Anterior cingulate cortex (tissue), 58 donors: ENCODE results near the gene ZSCAN5C.
"Not testable (repeated sequence)": the region's sequence is repeated elsewhere in the genome, so short reads cannot be mapped to it uniquely, and the experiment has no call there.

Experiments
- DNase-seq, 58 donors: peaks; one replicate each; lab custom pipeline; 2025; lab: John Stamatoyannopoulos, UW

The ZSCAN5C gene, protein sequence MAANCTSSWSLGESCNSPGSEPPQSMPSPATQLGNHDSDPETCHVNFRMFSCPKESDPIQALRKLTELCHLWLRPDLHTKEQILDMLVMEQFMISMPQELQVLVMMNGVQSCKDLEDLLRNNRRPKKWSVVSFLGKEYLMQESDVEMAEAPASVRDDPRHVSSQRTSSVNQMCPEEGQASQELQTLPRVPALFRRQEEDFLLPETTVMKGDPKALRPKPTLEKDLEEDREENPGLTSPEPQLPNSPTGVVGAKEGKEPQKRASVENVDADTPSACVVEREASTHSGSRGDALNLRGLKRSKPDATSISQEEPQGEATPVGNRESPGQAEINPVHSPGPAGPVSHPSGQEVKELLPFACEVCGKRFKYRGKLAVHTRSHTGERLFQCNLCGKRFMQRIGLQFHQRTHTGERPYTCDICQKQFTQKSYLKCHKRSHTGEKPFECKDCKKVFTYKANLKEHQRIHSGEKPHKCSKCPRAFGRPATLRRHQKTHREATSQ

DNA sequence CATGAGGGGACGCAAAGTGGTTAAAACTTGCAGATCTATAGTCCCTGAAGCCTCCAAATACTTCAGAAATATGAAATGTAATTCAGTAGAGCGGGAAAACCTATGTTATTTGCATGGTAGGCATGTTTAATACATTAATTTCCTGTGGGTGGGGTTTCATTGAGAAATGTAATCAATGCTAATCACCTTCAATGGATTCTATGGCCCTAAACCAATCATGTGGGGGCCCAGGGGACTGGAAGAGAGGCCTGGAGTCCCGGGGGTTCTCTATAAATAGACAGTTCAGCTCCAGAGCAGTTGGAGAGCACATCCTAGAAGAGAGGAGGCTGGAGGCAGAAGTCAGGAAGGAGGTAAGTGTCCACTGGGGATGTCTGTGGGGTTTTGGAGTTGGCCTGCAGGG lies at the start of gene ZSCAN5C:
Gene ZSCAN5C, plus strand, starts transcription at position 301 of the 400 bp plus-strand sequence. CDS start 3,641 bp downstream, outside the sequence.
- DNase-seq, result no peak

DNA sequence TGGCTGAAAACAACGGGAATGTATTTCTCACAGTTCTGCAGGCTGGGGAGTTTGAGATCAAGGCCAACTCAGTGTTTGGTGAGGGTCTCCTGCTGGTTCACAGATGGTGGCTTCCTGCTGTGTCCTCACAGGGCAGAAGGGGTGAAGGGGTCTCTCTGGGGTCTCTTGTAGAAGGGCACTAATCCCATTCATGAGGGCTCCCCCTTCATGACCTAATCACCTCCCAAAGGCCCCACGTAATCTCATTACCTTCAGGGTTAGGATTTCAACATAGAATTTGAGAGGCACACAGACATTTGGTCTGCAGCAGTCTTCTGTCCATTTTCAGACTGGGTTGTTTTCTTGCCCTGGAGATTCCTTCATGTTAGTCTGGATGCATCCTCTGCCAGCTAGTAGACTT lies 49.4 kb upstream of the ZSCAN5C start:
- no peak for DNase-seq

DNA sequence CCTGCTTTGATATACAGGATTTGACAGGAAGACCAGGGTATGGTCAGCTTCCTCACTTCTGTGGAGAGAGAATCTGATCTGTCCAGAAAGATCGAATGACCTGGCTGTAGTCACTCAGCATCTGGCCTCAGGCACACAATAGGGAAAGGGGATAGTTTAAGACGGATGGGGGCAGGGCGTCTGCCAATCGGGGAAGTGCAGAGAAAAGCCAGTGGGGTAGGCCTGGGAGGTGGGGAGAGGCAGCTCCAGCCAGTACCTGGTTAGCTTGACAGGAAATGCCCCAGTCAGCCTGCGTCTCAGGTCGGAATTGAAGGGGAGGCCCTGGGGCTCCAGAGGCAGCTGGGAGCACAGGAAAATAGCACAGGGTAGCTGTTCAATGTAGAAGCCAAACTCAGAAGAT lies 48.6 kb upstream of the ZSCAN5C start:
- DNase-seq, result no peak

DNA sequence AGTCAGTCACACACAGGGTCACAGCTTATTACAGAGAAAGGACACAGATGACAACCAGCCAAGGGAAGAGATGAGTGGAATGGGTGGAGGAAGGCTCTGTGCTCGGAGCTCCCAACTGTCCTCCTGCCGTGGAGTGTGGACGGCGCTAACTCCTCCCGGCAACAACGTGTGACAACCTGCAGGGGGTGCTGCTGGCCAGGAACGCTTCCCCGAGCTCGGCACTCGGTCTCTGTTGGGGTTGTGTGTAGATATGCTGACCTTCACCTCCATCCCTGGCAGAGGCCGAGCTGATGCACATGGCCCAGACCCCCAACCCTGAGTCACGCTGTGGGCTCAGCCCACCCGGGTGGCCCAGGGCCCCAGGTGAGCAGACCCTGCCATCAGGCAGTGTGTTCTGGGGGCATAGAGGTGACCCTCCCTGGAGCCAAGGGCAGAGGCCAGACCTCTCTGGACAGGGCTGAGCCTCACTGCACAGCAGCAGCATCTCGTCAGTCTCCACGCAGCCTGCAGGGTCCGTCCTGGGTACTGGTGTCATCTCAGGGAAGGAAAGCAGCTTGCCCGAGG lies 46.9 kb upstream of the ZSCAN5C start:
- peak in 2 of 58 donors; percentile 6 to 12 for DNase-seq

DNA sequence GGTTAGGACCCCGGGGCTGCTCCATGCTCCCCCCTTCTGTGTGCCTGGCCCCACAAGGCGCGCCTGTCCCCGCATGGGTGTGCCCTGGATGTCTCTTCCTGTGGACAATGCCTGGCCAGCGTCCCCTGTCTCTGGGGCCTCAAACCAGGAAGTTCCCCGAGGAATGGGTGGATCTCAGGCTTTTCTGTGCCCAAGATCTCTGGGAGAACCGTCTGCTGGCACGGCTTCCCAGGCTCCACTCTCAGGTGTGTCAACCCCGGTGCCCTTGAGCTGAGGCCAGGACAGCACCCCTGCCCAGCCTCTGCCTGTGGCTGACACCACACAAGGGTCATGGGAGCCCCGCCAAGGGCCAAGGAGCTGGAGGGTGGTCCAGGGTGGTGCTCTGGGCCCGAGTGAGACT lies 45.3 kb upstream of the ZSCAN5C start:
- no peak for DNase-seq

DNA sequence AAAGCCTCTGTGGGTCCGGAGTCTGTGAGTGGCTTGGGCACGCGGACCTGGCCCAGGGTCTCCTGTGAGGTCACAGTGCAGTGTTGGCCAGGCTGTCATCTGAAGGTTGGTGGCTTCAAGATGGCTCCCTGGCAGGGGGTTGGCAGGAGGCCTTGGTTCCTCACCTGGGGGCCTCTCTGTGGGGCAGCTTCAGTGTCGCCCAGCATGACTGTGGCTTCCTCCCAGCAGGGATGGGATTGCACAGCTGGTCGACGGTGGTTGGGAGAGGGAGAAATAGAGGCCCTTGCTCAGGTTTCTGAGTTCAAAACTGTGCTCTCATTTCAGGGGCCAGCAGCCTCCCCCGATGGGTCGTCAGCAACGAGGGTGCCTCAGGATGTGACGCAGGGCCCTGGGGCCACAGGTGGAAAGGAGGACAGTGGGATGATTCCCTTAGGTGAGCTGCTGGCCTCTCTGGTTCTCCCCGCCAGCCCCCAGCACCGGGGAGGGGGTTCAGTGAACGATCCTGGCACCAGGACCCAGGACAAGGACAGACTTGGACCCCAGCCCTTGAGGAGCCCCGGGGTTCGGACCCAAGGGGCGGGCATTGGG lies 43.8 kb upstream of the ZSCAN5C start:
- DNase-seq, result no peak

DNA sequence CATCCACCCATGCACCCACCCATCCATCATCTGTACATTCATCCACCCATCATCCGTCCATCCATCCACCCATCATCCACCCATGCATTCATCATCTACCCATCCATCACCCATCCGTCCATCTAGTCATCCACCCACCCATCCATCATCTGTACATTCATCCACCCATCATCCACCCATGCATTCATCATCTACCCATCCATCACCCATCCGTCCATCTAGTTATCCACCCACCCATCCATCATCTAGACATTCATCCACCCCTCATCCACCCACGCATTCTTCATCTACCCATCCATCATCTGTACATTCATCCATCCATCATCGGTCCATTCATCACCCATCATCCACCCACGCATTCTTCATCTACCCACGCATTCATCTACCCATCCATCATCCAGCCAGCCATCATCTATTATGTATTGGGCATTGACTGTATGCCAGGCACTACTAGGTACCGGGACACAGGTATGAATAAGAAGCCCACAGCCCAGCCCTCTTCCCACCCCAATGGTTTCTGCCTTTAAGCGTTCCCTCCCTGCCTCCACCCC lies 43.0 kb upstream of the ZSCAN5C start:
- no peak for DNase-seq

DNA sequence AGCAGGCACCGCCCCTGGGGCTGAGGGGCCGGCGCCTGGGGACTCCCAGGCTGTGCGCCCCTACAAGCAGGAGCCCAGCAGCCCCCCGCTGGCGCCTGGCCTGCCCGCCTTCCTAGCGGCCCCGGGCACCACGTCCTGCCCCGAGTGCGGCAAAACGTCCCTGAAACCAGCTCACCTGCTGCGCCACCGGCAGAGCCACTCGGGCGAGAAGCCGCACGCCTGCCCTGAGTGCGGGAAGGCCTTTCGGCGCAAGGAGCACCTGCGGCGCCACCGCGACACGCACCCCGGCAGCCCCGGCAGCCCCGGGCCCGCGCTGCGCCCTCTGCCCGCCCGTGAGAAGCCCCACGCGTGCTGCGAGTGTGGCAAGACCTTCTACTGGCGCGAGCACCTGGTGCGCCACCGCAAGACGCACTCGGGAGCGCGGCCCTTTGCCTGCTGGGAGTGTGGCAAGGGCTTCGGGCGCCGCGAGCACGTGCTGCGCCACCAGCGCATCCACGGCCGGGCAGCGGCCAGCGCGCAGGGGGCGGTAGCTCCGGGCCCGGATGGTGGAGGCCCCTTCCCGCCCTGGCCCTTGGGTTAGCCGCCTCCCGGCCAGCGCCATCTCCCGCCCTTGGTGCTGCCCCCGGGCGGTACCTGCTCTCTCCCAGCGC lies 42.3 kb upstream of the ZSCAN5C start:
- DNase-seq, result no peak

DNA sequence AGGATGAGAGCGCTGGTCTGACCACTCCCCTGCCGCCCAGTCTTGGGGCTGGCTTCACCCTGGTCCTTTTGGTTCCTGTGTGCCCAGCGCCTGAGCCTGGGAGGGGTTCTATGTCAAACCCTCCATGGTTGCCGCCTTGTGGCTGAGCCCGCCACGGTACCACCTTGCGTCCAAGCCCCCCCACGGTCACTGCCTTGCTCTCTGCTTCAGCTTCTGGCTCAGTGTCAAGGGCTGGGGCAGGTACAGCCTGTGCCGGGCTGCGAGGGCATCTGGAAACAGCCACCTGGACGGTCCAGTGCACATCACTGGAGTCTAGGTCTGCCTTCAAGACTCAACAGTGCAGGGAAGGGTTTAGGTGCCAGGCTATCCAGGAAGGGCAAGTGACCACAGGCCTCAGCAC lies 40.5 kb upstream of the ZSCAN5C start:
- no peak for DNase-seq

DNA sequence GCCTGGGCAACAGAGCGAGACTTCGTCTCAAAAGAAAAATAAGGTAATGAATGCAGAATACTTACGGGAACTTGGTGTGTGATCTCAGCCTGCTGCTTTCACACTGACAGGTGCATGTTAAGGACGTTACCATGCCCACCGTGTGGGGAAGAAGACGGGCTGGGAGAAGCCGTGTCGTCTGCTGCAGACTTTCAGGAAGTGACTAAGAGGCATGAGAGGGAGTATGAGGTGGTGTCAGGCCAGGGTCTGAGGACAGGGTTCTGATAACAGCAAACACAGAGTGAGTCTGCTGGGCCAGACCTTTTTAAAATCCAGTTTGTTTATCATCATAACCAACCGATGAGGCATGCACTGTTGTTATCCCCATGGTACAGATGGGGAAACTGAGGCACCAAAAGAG lies 39.8 kb upstream of the ZSCAN5C start:
- no peak for DNase-seq

DNA sequence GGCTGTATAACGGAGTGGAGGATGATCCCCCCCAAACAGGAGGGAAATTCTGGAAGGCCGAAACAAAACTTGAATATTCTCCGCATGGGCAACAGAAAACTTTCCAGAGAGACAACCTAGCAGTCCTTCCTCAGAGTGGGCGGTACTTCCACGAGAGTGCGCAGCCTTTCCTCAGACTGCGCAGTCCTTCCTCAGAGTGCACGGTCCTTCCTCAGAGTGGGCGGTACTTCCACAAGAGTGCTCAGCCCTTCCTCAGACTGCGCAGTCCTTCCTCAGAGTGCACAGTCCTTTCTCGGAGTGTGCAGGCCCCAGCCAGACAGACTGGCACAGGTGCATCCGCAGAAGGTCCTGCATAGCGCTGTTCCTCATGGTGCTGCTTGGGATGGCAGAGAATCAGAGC lies 39.0 kb upstream of the ZSCAN5C start:
- DNase-seq, result no peak

DNA sequence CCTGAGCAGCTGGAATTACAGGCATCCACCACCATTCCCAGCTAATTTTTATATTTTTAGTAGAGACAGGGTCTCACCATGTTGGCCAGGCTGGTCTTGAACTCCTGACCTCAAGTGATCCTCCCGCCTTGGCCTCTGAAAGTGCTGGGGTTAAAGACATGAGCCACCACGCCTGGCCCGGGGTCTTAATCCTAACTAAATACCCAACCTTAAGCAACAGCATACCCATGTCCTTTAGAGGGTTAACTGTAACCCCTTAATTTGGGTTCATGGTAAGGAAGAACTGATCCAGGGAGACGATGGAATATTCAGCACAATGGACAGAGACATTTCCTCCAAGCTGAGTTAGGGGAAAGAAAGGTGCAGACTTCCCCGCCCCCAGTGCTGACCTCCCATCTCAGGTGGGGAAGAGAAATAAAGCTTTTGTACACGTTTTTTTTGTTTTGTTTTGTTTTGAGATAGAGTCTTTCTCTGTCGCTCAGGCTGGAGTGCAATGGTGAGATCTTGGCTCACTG lies 35.0 kb upstream of the ZSCAN5C start:
- DNase-seq, result no peak

DNA sequence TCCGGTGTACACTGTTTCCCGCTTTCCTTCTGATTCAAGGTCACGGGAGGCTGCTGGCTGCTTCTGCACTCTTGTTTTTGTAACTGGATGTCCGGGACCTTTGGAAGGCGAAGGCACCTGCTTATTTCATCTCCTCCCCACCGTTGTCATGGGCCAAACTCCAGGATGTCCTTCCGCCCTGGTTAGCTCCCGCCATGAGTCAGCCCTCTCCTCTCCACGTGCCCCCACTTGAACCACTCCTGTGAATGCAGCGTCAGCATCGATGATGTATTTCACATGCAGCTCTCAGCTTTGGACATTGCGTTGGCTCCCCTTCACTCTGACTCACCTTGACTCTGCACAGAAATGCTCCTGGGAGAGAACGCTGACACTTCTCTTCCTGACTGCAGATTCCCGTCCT lies 31.8 kb upstream of the ZSCAN5C start:
- no peak for DNase-seq

DNA sequence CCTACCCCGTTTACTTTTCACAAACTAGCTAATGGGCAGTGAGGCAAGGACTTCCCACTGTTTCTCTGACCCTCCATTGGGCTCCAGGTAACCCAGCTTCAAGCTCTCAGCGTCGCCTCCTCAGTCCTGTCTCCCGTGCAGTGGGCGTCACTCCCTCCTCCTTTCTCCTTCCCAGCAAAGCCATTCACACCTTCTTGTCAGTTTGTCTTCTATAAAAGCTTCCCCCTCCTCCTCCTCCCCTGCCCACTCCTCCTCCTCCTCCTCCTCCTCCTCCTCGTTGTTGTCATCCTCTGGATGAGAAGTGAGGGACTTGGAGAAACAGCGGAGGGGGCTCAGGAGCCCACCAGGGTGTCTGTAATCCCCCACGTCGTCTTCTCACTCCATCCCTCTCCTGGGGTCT lies 28.0 kb upstream of the ZSCAN5C start:
- no peak for DNase-seq

DNA sequence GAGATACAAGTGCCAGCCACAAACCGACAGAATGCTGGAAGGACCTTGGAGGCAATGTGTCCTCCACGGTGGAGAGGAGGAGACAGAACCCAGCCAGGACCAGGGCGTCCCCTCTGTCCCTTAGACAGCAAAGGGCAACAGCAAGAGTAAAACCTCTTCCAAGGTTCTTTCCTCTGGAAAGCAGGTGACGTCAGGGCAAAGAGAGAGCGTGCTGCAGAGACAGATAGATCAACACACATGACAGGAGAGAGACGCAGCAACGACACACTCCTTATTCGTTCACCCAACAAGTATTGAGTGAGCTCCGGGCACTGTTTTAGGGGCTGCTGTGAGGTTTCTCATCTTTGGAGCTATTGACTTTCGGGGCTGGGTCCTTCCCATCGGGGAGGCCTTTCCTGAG lies 27.5 kb upstream of the ZSCAN5C start:
- no peak for DNase-seq

DNA sequence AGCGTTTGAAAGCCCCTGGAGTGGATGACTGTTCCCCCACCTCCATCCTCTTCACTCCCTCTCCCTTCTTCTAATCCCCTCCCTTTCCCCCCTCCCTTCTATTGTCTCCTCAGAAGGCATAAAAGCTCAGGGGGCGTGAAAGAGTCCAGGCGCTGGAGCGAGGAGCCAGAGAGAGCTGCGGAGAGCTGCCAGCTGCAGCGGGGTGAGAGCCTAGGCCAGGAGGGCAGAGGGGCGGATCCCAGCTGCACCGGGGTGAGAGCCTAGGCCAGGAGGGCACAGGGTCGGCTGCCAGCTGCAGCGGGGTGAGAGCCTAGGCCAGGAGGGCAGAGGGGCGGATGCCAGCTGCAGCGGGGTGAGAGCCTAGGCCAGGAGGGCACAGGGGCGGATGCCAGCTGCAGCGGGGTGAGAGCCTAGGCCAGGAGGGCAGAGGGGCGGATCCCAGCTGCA lies 26.2 kb upstream of the ZSCAN5C start, which contains the start of gene GALP:
Gene GALP, plus strand, starts transcription at position 148 of the 447 bp plus-strand sequence. CDS start 1,101 bp downstream, outside the sequence.
- not testable (repeated sequence) for DNase-seq

DNA sequence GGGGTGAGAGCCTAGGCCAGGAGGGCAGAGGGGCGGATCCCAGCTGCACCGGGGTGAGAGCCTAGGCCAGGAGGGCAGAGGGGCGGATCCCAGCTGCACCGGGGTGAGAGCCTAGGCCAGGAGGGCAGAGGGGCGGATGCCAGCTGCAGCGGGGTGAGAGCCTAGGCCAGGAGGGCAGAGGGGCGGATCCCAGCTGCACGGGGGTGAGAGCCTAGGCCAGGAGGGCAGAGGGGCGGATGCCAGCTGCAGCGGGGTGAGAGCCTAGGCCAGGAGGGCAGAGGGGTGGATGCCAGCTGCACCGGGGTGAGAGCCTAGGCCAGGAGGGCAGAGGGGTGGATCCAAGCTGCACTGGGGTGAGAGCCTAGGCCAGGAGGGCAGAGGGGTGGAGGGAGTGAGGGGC lies 25.8 kb upstream of the ZSCAN5C start:
- DNase-seq, result not testable (repeated sequence)

DNA sequence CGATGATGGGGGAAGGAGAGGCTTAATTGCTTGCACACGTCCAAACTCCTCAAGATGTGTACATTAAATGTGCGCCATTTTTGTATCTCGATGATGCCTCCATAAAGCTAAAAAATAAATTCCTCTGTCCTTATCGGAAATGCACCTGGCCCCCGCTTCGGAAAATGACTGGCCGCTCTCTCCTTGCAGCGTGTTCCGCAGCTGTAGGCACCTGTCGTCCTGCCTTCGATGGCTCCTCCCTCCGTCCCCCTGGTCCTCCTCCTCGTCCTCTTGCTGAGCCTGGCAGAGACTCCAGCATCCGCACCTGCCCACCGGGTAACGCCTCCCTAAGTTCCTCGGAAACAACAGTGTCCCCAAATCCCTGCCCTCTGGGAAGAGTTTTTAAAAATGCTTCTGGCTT lies 25.2 kb upstream of the ZSCAN5C start:
- no peak for DNase-seq

DNA sequence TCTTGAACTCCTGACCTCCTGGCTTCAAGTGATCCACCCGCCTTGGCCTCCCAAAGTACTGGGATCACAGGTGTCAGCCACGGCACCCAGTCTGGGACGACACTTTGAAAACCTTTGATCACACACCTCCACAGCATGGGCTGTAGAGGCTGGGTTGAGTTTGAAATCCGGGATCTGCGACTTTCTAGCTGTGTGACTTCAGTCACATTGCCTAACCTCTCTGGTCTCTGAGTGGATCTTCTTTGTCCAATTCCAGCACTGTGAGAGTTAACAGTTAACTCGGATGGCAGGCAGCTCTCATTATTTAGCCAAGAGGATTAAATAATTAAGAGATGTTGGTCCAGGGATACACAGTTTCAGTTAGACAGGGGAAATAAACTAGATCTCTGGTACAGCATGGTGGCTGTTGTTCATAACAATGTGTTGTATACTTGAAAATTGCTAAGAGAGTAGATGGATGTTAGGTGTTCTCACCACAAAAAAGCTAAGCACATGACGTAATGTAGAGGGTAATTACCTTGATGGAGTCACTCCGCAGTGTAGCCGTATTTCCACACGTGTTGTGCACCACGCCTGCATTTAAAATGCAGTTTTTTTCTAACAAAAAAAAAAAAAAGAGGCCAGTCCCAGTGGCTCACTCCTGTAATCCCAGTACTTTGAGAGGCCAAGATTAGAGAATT lies 24.4 kb upstream of the ZSCAN5C start:
- no peak for DNase-seq

DNA sequence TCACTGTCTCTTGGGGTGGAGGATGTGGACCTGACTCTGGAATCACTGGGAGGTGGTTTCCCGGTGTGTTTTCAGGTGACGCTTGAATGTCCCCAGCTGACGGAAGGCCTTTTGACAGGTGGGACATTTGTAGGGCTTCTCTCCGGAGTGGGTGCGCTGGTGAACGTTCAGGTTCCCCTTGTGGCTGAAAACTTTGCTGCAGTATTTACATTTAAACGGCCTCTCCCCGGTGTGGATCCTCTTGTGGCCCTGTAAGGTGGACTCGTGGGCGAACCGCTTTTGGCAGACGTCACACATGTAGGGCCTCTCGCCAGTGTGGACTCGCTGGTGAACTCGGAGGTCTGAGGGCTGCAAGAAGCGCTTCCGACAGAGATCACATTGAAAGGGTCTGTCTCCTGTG lies 12.3 kb upstream of the ZSCAN5C start:
- DNase-seq, result no peak
